ENCODE measurements around the gene SLC15A1.

- TF ChIP-seq, protein P1, sequence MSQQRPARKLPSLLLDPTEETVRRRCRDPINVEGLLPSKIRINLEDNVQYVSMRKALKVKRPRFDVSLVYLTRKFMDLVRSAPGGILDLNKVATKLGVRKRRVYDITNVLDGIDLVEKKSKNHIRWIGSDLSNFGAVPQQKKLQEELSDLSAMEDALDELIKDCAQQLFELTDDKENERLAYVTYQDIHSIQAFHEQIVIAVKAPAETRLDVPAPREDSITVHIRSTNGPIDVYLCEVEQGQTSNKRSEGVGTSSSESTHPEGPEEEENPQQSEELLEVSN (IDR thresholded peaks at IDR 0.05; ENCODE audit: borderline replicate concordance, low read depth): no peak
- no peak for TF ChIP-seq HES2 (IDR thresholded peaks at IDR 0.05)
- no peak for TF ChIP-seq BHLHE40 (IDR thresholded peaks at IDR 0.05; ENCODE audit: low read depth, low read length)
- TF ChIP-seq, protein P2, sequence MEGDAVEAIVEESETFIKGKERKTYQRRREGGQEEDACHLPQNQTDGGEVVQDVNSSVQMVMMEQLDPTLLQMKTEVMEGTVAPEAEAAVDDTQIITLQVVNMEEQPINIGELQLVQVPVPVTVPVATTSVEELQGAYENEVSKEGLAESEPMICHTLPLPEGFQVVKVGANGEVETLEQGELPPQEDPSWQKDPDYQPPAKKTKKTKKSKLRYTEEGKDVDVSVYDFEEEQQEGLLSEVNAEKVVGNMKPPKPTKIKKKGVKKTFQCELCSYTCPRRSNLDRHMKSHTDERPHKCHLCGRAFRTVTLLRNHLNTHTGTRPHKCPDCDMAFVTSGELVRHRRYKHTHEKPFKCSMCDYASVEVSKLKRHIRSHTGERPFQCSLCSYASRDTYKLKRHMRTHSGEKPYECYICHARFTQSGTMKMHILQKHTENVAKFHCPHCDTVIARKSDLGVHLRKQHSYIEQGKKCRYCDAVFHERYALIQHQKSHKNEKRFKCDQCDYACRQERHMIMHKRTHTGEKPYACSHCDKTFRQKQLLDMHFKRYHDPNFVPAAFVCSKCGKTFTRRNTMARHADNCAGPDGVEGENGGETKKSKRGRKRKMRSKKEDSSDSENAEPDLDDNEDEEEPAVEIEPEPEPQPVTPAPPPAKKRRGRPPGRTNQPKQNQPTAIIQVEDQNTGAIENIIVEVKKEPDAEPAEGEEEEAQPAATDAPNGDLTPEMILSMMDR (IDR thresholded peaks at IDR 0.05): no peak
Observed at GRCh38 chr13:98765996-98766519, 13.6 kb upstream of the SLC15A1 start.

All from A549 (cell line).